Gastrocnemius medialis (tissue), 4 donors: ENCODE data around the gene TRMT1L. TPM values are rescaled to one million over a fixed set of nuclear protein-coding genes. Genes with fewer than 3 reads are reported as not detected.

Experiments used
- ATAC-seq, 2 donors: fragments of 150-250 bp; one replicate each; pipeline ENCODE4 v1.9.1; 2016
- DNase-seq, 2 donors: peaks; one replicate each; pipeline ENCODE4 v3.0.0-alpha.2; 2019
- H3K27ac ChIP-seq, 4 donors: fragments of 200-600 bp; sonication (generic); 1 replicate in 1 of 4; 2 replicates in 3 of 4; pipeline ENCODE4 v1.5.1; 2016 to 2018; ENCODE audit warnings: mild to moderate bottlenecking in 2 of 4, moderate library complexity in 1 of 4
- H3K27me3 ChIP-seq, 3 donors: fragments of 200-600 bp; sonication (generic) in 2 of 3; 1 replicate in 1 of 3; 2 replicates in 2 of 3; pipeline versions ENCODE4 v1.5.1 to v1.6.0; 2016 to 2019; ENCODE audit warnings: mild to moderate bottlenecking in 1 of 3, moderate library complexity in 1 of 3
- H3K36me3 ChIP-seq, 2 donors: fragments of 200-600 bp; sonication (generic) in 1 of 2; one replicate each; pipeline ENCODE4 v1.5.1; 2017 to 2018
- H3K4me1 ChIP-seq, 2 donors: fragments of 200-600 bp; sonication (generic) in 1 of 2; one replicate each; pipeline ENCODE4 v1.5.1; 2016 to 2017; ENCODE audit warnings: mild to moderate bottlenecking in 2 of 2
- H3K4me3 ChIP-seq, 4 donors: fragments of 200-600 bp; sonication (generic) in 3 of 4; 1 replicate in 1 of 4; 2 replicates in 3 of 4; pipeline ENCODE4 v1.5.1; 2016 to 2019; ENCODE audit warnings: mild to moderate bottlenecking in 2 of 4
- H3K9me3 ChIP-seq, 3 donors: fragments of 200-600 bp; sonication (generic) in 2 of 3; 1 replicate in 1 of 3; 2 replicates in 2 of 3; pipeline ENCODE4 v1.5.1; 2016 to 2019
- POLR2A ChIP-seq, 2 donors: fragments of 450-650 bp; IDR thresholded peaks; one replicate each; pipeline ENCODE4 v1.6.1; 2017; ENCODE audit warnings: antibody characterized with exemption in 2 of 2, mild to moderate bottlenecking in 2 of 2, moderate library complexity in 2 of 2
- in situ Hi-C, 4 donors: fragments of 200-750 bp; cut with MboI; loops; one replicate each; pipeline versions ENCODE4 v1.15.0 to v1.8.0; 2017; ENCODE audit warnings: low sequenced_read_pairs in 4 of 4
- intact Hi-C: fragments of 100-400 bp; cut with DNase I; formaldehyde crosslinking; loops from one replicate; pipeline ENCODE4 v1.15.1; 2023; ENCODE audit warnings: low total_unique reads
- total RNA-seq, 4 donors: library from RNA; depleted of rRNA; stranded (reverse); fragments of >200 nt; gene quantifications; one replicate each; pipeline versions ENCODE4 v1.1.0 to v1.2.3, GENCODE V29; 2016
- TF ChIP-seq, protein P1 (sequence below), 5 experiments: fragments of 450-650 bp in 3 of 5; fragments of 200-600 bp in 2 of 5; sonication (generic) in 2 of 5; IDR thresholded peaks in 4 of 5; conservative IDR thresholded peaks in 1 of 5; 1 replicate in 4 of 5; 2 replicates in 1 of 5; pipeline ENCODE4 v1.5.1; 2016 to 2019; ENCODE audit warnings: antibody characterized with exemption in 5 of 5, mild to moderate bottlenecking in 3 of 5, moderate library complexity in 3 of 5

TRMT1L gene
- total RNA-seq, 4 donors from 2014 or later: 24.9 to 42.8 (median 30.0) TPM

DNA sequence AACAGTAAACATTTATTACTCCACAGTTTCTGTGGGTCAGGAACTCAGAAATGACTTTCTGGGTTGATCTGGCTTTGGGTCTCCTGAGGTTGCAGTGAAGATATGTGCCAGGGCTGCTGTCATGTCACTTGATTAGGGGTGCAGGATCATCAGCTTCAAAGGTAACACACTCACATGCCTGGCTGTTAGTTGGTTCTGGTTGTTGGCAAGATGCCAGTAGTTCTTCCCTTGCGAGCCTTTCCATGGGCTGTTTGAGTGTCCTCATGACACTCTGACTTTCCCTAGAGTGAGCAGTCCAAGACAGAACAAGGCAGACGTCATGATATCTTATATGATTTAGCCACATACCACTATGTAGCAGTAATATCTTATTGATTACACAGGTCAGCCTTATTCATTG is 2.0 kb upstream of the TRMT1L start:
- DNase-seq: no peak

DNA sequence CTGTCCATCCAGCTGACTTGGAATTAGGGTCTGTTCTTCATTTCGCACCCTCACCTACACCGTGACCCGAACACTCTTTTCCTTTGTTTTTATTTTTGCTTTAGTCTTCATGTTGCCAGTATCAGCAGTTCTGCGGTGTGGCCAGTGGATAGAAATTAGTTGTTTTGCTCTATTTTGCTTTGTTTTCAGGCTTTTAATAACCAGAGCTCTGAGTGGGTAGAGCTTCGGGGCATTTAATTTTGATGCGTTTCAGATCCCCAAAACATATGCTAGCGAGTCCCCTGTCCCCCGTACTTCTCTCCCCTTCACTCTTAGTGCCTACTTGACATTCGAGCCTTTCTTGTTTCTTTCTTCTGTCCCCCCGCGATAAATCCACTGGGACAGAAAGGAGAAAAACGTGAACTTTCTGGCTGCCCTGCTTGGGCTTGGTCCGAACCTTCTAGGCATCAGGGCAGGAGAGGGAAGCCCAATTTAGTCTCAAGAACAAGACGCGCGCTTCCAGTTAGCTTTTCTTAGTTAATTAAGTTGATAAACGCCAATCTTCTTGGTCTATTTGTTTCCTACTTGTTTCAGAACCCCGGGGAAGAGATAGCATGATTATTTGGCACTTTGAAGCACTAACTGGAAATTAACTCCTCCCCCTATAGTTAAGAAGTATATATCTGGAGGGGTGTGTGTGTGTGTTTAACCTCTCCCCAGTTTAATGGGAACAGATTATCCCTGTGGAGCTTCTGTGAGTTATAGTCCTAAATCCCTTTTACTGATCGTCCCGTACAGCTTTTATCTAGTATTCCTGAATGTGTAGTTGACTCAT is 1.1 kb upstream of the TRMT1L start:
- in situ Hi-C loops (loop anchor here (5.0 to 25.0 kb wide), 5 partner anchors 157 to 1217 kb away; partner anchors contain the start of genes EDEM3 (in 3 of the 4), IVNS1ABP (in 1 of the 4), ODR4 (in 1 of the 4) and TPR (in 1 of the 4)), intact Hi-C loops (loop anchor here (1.0 to 5.0 kb wide), 8 partner anchors 113 to 1686 kb away; partner anchors contain the start of genes ARPC5, EDEM3, IVNS1ABP and NIBAN1)
- Histone ChIP-seq H3K27me3 (no peaks in the 10 kb centered on the region), H3K36me3 (peaks cover 0 to 14% of the 10 kb centered on the region in 2 donors), H3K4me1 (peaks cover 25 to 36% of the 10 kb centered on the region in 2 donors), H3K9me3 (no peaks in the 10 kb centered on the region), H3K27ac (peak overlapping the region; percentile 93 to 99 (median 98)), H3K4me3 (peak overlapping the region; percentile 69 to 99 (median 86))
- ATAC-seq: no peak
- TF ChIP-seq, protein P1, sequence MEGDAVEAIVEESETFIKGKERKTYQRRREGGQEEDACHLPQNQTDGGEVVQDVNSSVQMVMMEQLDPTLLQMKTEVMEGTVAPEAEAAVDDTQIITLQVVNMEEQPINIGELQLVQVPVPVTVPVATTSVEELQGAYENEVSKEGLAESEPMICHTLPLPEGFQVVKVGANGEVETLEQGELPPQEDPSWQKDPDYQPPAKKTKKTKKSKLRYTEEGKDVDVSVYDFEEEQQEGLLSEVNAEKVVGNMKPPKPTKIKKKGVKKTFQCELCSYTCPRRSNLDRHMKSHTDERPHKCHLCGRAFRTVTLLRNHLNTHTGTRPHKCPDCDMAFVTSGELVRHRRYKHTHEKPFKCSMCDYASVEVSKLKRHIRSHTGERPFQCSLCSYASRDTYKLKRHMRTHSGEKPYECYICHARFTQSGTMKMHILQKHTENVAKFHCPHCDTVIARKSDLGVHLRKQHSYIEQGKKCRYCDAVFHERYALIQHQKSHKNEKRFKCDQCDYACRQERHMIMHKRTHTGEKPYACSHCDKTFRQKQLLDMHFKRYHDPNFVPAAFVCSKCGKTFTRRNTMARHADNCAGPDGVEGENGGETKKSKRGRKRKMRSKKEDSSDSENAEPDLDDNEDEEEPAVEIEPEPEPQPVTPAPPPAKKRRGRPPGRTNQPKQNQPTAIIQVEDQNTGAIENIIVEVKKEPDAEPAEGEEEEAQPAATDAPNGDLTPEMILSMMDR (IDR thresholded peaks at IDR 0.05 in 4 of 5, conservative IDR thresholded peaks at IDR 0.05 in 1 of 5): no peak
- no peak for TF ChIP-seq POLR2A (IDR thresholded peaks at IDR 0.05)
- peak in 1 of 2 donors; percentile 3 for DNase-seq

More for the DNA sequence above, 2.0 kb upstream of the TRMT1L start:
- in situ Hi-C loops: loop anchor here (5.0 to 25.0 kb wide), 5 partner anchors 156 to 1216 kb away; partner anchors contain the start of genes EDEM3 (in 3 of the 4), IVNS1ABP (in 1 of the 4), ODR4 (in 1 of the 4) and TPR (in 1 of the 4)
- H3K36me3 ChIP-seq: peaks cover 0 to 22% of the 10 kb centered on the region in 2 donors
- H3K4me1 ChIP-seq: peaks cover 25 to 31% of the 10 kb centered on the region in 2 donors
- intact Hi-C loops: loop anchor here (5.0 kb wide), 4 partner anchors 186 to 1686 kb away; partner anchors contain the start of genes ARPC5, NIBAN1 and SMG7
- no peak for ATAC-seq
- H3K27me3 ChIP-seq: no peaks in the 10 kb centered on the region
- H3K4me3 ChIP-seq: no peak overlapping the region
- H3K9me3 ChIP-seq: no peaks in the 10 kb centered on the region
- peak overlapping the region in 1 of 4 donors; percentile 7 for H3K27ac ChIP-seq
- no peak for TF ChIP-seq POLR2A (IDR thresholded peaks at IDR 0.05)
- TF ChIP-seq, protein P1 (IDR thresholded peaks at IDR 0.05 in 4 of 5, conservative IDR thresholded peaks at IDR 0.05 in 1 of 5): no peak

DNA sequence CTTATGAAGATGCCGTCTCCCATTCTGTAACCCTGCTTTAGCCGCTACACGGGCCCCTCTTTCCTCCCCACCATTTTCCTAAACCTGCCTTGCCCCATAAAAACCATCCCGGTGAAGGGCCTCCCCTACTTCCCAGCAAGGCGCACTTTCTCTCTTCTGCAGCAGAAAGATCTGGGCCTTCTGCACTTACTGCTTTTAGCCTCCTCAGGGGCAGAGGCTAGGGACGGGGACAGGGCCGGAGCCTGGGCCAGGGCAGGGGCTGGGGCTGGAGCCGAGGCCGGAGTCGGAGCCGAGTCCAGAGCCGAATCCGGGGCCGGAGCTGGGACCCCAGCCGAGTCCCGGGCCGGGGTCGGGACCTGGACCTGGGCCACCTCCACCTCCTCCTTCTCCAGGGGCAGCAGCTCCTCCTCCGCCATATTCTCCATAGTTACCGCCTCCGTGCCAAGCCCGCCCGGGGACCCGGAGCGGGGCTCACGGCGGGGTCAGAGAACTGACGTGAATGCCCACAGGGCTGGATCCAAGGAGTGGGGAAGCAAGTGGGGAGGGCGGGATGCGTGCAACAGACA is 382 bp downstream of the TRMT1L start:
- intact Hi-C loops (loop anchor here (2.0 to 5.0 kb wide), 6 partner anchors 112 to 1684 kb away; partner anchors contain the start of genes ARPC5, EDEM3, NIBAN1 and RNF2), in situ Hi-C loops (loop anchor here (5.0 to 25.0 kb wide), 5 partner anchors 158 to 1218 kb away; partner anchors contain the start of genes EDEM3 (in 3 of the 4), IVNS1ABP (in 1 of the 4), ODR4 (in 1 of the 4) and TPR (in 1 of the 4))
- ATAC-seq (peak; percentile 52 to 62), DNase-seq (no peak)
- Histone ChIP-seq H3K27ac (peak overlapping the region; percentile 93 to 99 (median 98)), H3K4me3 (peak overlapping the region; percentile 75 to 99 (median 96)), H3K27me3 (no peaks in the 10 kb centered on the region), H3K4me1 (peaks cover 25 to 36% of the 10 kb centered on the region in 2 donors), H3K9me3 (no peaks in the 10 kb centered on the region), H3K36me3 (peaks cover 0 to 7% of the 10 kb centered on the region in 2 donors)
- no peak for TF ChIP-seq POLR2A (IDR thresholded peaks at IDR 0.05)
- TF ChIP-seq, protein P1 (IDR thresholded peaks at IDR 0.05 in 4 of 5, conservative IDR thresholded peaks at IDR 0.05 in 1 of 5): no peak

DNA sequence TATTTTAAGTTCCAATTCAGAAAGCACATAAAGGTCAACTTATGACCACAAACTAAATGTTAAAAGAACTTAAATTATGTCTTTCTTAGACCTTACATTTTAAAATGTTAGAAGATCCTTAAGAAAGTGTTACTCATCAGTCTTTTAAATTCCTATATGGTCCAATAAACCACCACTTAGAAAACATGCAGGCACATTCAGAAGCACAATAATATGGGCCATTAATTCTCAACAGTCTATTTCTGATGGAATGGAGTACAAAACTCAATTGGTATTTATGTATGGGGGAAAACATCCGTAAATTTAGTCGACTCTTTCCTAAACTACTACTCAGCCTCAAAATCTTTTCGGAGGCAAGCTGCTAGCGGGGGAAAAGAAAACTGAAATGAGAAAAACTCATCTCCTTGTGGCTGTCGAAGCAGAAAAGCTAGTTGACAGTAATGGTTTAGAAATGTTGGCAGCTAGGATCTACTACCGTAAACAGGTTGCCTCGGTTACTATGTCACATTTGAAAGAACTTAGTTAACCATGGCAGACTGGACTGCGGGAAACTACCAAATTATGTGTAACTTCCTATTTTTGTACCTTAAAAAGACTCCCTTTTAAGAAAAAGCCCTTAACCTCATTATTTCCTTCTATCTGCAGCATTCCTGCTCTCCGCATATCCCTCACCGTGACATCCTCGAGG is 1.0 kb downstream of the TRMT1L start:
- DNase-seq (no peak), ATAC-seq (no peak)
- TF ChIP-seq, protein P1 (IDR thresholded peaks at IDR 0.05 in 4 of 5, conservative IDR thresholded peaks at IDR 0.05 in 1 of 5): no peak
- TF ChIP-seq POLR2A (IDR thresholded peaks at IDR 0.05): no peak
- in situ Hi-C loops: loop anchor here (5.0 to 25.0 kb wide), 5 partner anchors 159 to 1219 kb away; partner anchors contain the start of genes EDEM3 (in 3 of the 4), IVNS1ABP (in 1 of the 4), ODR4 (in 1 of the 4) and TPR (in 1 of the 4)
- H3K36me3 ChIP-seq: peaks cover 0 to 7% of the 10 kb centered on the region in 2 donors
- peak overlapping the region; percentile 93 to 99 (median 98) for H3K27ac ChIP-seq
- no peaks in the 10 kb centered on the region for H3K27me3 ChIP-seq
- H3K4me1 ChIP-seq: peaks cover 25 to 36% of the 10 kb centered on the region in 2 donors
- peak overlapping the region; percentile 75 to 99 (median 96) for H3K4me3 ChIP-seq
- H3K9me3 ChIP-seq: no peaks in the 10 kb centered on the region
- intact Hi-C loops: loop anchor here (2.0 to 5.0 kb wide), 6 partner anchors 111 to 1683 kb away; partner anchors contain the start of genes ARPC5, EDEM3, NIBAN1 and RNF2
